Measurements from ENCODE around the gene SLC40A1.

SLC40A1 gene

GRCh38 chr2:189538402-189538801 is 42.2 kb downstream of the SLC40A1 start:
- no peak overlapping the region for H3K4me3 ChIP-seq (ENCODE audit: low read depth, low read length)
- DNase-seq (ENCODE audit: low read depth, low spot score): no peak
- CTCF ChIA-PET: no interaction called here
- POLR2A ChIA-PET: no interaction called here
- no peak for TF ChIP-seq CTCF (IDR thresholded peaks at IDR 0.05; ENCODE audit: insufficient read depth, low read length, missing control alignments)

- ChIA-PET CTCF (no interaction called here), POLR2A (no interaction called here)
- DNase-seq (ENCODE audit: low read depth, low spot score): no peak
- no peak overlapping the region for H3K4me3 ChIP-seq (ENCODE audit: low read depth, low read length)
- TF ChIP-seq CTCF (IDR thresholded peaks at IDR 0.05; ENCODE audit: insufficient read depth, low read length, missing control alignments): no peak
These were observed 43.8 kb downstream of the SLC40A1 start for GRCh38 chr2:189536830-189537229.

GRCh38 chr2:189534854-189535832 is 45.4 kb downstream of the SLC40A1 start:
- no peak overlapping the region for H3K4me3 ChIP-seq (ENCODE audit: low read depth, low read length)
- peak; percentile 33 for DNase-seq (ENCODE audit: low read depth, low spot score)
- CTCF ChIA-PET: no interaction called here
- POLR2A ChIA-PET: no interaction called here
- no peak for TF ChIP-seq CTCF (IDR thresholded peaks at IDR 0.05; ENCODE audit: insufficient read depth, low read length, missing control alignments)

GRCh38 chr2:189533288-189534035 is 47.1 kb downstream of the SLC40A1 start:
- DNase-seq (ENCODE audit: low read depth, low spot score): no peak
- ChIA-PET CTCF (no interaction called here), POLR2A (no interaction called here)
- no peak overlapping the region for H3K4me3 ChIP-seq (ENCODE audit: low read depth, low read length)
- TF ChIP-seq CTCF (IDR thresholded peaks at IDR 0.05; ENCODE audit: insufficient read depth, low read length, missing control alignments): no peak

GRCh38 chr2:189530965-189531637 is 49.5 kb downstream of the SLC40A1 start:
- no peak for TF ChIP-seq CTCF (IDR thresholded peaks at IDR 0.05; ENCODE audit: insufficient read depth, low read length, missing control alignments)
- no peak overlapping the region for H3K4me3 ChIP-seq (ENCODE audit: low read depth, low read length)
- ChIA-PET CTCF (interaction anchor here (1.4 kb wide), 1 partner anchor 10 kb away, joined by 3 read pairs; no protein-coding TSS in a partner anchor), POLR2A (no interaction called here)
- DNase-seq (ENCODE audit: low read depth, low spot score): no peak

DNA sequence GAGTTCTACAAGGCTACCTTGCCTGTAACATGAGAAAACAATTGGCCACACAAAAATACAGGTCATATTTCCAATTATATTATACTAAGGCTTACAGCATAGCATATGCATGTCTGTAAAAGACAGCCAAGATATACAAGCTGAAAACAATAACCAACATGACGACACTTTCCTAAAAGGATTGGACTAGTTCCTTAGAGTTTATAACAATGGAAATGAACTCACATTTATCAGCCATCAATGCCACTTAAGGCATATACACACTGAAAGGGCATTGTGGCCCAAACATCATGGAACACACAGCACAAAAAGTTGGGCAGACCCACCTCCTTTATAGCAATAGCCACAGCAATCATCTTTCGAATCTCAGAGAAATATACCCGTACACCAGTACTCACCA is 52.0 kb downstream of the SLC40A1 start:
- ChIA-PET POLR2A (no interaction called here), CTCF (no interaction called here)
- H3K4me3 ChIP-seq (ENCODE audit: low read depth, low read length): no peak overlapping the region
- no peak for TF ChIP-seq CTCF (IDR thresholded peaks at IDR 0.05; ENCODE audit: insufficient read depth, low read length, missing control alignments)
- DNase-seq (ENCODE audit: low read depth, low spot score): no peak

All from AG04449 (cell line).